HEK293 (cell line): ENCODE results near the gene C1GALT1C1.

ENCODE experiments used
- FEZF1 ChIP-seq: fragments of 450-650 bp; formaldehyde crosslinking; IDR thresholded peaks from 2 replicates; pipeline ENCODE4 v1.5.1; 2016; ENCODE audit warnings: missing biosample characterization, missing genetic modification characterization
- GLI4 ChIP-seq: fragments of 450-650 bp; formaldehyde crosslinking; IDR thresholded peaks from 2 replicates; pipeline ENCODE4 v1.5.1; 2016; ENCODE audit warnings: missing biosample characterization, missing genetic modification characterization
- GLIS2 ChIP-seq: fragments of 450-650 bp; formaldehyde crosslinking; IDR thresholded peaks from 2 replicates; pipeline ENCODE4 v1.5.1; 2016; ENCODE audit warnings: missing biosample characterization, missing genetic modification characterization
- SP2 ChIP-seq: fragments of 450-650 bp; formaldehyde crosslinking; IDR thresholded peaks from 2 replicates; pipeline ENCODE4 v1.5.1; 2016; ENCODE audit warnings: missing biosample characterization, missing genetic modification characterization
- WT1 ChIP-seq: fragments of 450-650 bp; formaldehyde crosslinking; IDR thresholded peaks from 2 replicates; pipeline ENCODE4 v1.5.1; 2016; ENCODE audit warnings: missing biosample characterization, missing genetic modification characterization
- YY1 ChIP-seq: fragments of 450-650 bp; formaldehyde crosslinking; IDR thresholded peaks from 2 replicates; pipeline ENCODE4 v1.5.1; 2018; ENCODE audit warnings: missing biosample characterization, missing genetic modification characterization
- ZBTB17 ChIP-seq: fragments of 450-650 bp; formaldehyde crosslinking; IDR thresholded peaks from 2 replicates; pipeline ENCODE4 v1.5.1; 2016; ENCODE audit warnings: missing biosample characterization, missing genetic modification characterization
- ZBTB20 ChIP-seq: fragments of 450-650 bp; formaldehyde crosslinking; IDR thresholded peaks from 2 replicates; pipeline ENCODE4 v1.5.1; 2016; ENCODE audit warnings: missing biosample characterization, missing genetic modification characterization
- ZBTB48 ChIP-seq: fragments of 450-650 bp; formaldehyde crosslinking; IDR thresholded peaks from 2 replicates; pipeline ENCODE4 v1.5.1; 2016; ENCODE audit warnings: missing biosample characterization, missing genetic modification characterization
- ZNF24 ChIP-seq: fragments of 450-650 bp; formaldehyde crosslinking; IDR thresholded peaks from 2 replicates; pipeline ENCODE4 v1.5.1; 2016; ENCODE audit warnings: missing biosample characterization, missing genetic modification characterization
- ZNF311 ChIP-seq: fragments of 450-650 bp; formaldehyde crosslinking; IDR thresholded peaks from 2 replicates; pipeline ENCODE4 v1.5.1; 2017; ENCODE audit warnings: missing biosample characterization, missing genetic modification characterization, borderline replicate concordance
- ZNF394 ChIP-seq: fragments of 450-650 bp; formaldehyde crosslinking; IDR thresholded peaks from 2 replicates; pipeline ENCODE4 v1.5.1; 2016; ENCODE audit warnings: missing biosample characterization, missing genetic modification characterization, mild to moderate bottlenecking, moderate library complexity, borderline replicate concordance
- ZNF416 ChIP-seq: fragments of 450-650 bp; formaldehyde crosslinking; IDR thresholded peaks from 2 replicates; pipeline ENCODE4 v1.5.1; 2016; ENCODE audit warnings: missing biosample characterization, missing genetic modification characterization
- ZNF433 ChIP-seq: fragments of 450-650 bp; formaldehyde crosslinking; IDR thresholded peaks from 2 replicates; pipeline ENCODE4 v1.5.1; 2016; ENCODE audit warnings: missing biosample characterization, missing genetic modification characterization, low read depth
- ZNF571 ChIP-seq: fragments of 450-650 bp; formaldehyde crosslinking; IDR thresholded peaks from 2 replicates; pipeline ENCODE4 v1.5.0; 2017; ENCODE audit warnings: missing biosample characterization, missing genetic modification characterization
- ZNF76 ChIP-seq: fragments of 450-650 bp; formaldehyde crosslinking; IDR thresholded peaks from 2 replicates; pipeline ENCODE4; 2016; ENCODE audit warnings: low read depth, missing biosample characterization, missing genetic modification characterization, borderline replicate concordance
- ZNF777 ChIP-seq: fragments of 450-650 bp; formaldehyde crosslinking; IDR thresholded peaks from 2 replicates; pipeline ENCODE4 v1.5.1; 2017; ENCODE audit warnings: missing biosample characterization, missing genetic modification characterization, borderline replicate concordance
- ZNF837 ChIP-seq: fragments of 450-650 bp; formaldehyde crosslinking; IDR thresholded peaks from 2 replicates; pipeline ENCODE4 v1.5.1; 2016; ENCODE audit warnings: missing biosample characterization, missing genetic modification characterization
- ZSCAN16 ChIP-seq: fragments of 450-650 bp; formaldehyde crosslinking; IDR thresholded peaks from 2 replicates; pipeline ENCODE4 v1.5.1; 2016; ENCODE audit warnings: missing biosample characterization, missing genetic modification characterization
- TF ChIP-seq, protein P1 (sequence below): fragments of 450-650 bp; formaldehyde crosslinking; IDR thresholded peaks from 2 replicates; pipeline ENCODE4 v1.5.1; 2017; ENCODE audit warnings: missing biosample characterization, missing genetic modification characterization
- TF ChIP-seq, protein P2 (sequence below): fragments of 450-650 bp; formaldehyde crosslinking; IDR thresholded peaks from 2 replicates; pipeline ENCODE4 v1.5.1; 2016; ENCODE audit warnings: missing biosample characterization, missing genetic modification characterization
- TF ChIP-seq, protein P3 (sequence below): fragments of 450-650 bp; formaldehyde crosslinking; IDR thresholded peaks from 2 replicates; pipeline ENCODE4 v1.5.1; 2016; ENCODE audit warnings: missing biosample characterization, missing genetic modification characterization
- TF ChIP-seq, protein P4 (sequence below): fragments of 450-650 bp; formaldehyde crosslinking; IDR thresholded peaks from 2 replicates; pipeline ENCODE4 v1.5.1; 2016; ENCODE audit warnings: missing biosample characterization, missing genetic modification characterization
- TF ChIP-seq, protein P5 (sequence below): fragments of 450-650 bp; formaldehyde crosslinking; IDR thresholded peaks from 2 replicates; pipeline ENCODE4 v1.5.1; 2016; ENCODE audit warnings: missing biosample characterization, missing genetic modification characterization

Gene C1GALT1C1

DNA sequence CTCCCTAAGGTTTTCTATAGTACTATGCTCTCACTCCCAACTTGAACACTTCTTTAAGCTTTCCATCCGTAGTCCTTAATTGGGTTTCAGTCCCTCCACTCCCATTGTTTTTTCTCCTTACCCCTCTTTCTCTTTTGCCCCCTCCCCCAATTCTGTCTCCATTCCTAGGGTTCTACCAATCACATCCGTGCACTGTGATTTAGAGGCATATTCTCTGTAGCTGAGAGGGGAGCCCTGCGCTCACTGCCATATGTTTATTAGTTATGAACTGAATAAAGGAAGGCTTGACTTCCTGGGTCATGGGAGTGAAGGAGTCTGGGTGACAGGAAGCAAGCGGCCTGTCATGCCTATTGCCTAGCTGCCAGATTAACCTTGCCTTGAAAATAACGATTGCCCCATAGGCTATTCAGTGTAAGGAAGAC lies 25.5 kb downstream of the C1GALT1C1 start (continued):
- TF ChIP-seq, protein P1, sequence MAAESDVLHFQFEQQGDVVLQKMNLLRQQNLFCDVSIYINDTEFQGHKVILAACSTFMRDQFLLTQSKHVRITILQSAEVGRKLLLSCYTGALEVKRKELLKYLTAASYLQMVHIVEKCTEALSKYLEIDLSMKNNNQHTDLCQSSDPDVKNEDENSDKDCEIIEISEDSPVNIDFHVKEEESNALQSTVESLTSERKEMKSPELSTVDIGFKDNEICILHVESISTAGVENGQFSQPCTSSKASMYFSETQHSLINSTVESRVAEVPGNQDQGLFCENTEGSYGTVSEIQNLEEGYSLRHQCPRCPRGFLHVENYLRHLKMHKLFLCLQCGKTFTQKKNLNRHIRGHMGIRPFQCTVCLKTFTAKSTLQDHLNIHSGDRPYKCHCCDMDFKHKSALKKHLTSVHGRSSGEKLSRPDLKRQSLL (tag by site-specific recombination): no peak
- TF ChIP-seq FEZF1 (tag by site-specific recombination) (no peak), ZNF24 (no peak), ZBTB48 (tag by site-specific recombination) (peak; percentile 62), ZNF76 (tag by site-specific recombination) (peak; percentile 75), ZNF311 (no peak), ZNF777 (tag by site-specific recombination) (no peak), ZSCAN16 (tag by site-specific recombination) (no peak), GLIS2 (no peak), WT1 (tag by site-specific recombination) (0 out of 2 replicates have a peak, but pooled peaks have one; percentile 24), ZNF394 (tag by site-specific recombination) (no peak), ZNF571 (no peak), GLI4 (0 out of 2 replicates have a peak, but pooled peaks have one; percentile 31), SP2 (tag by site-specific recombination) (peak; percentile 58), ZNF433 (tag by site-specific recombination) (0 out of 2 replicates have a peak, but pooled peaks have one; percentile 17), ZBTB20 (tag by site-specific recombination) (0 out of 2 replicates have a peak, but pooled peaks have one; percentile 43), ZNF837 (tag by site-specific recombination) (no peak), ZBTB17 (tag by site-specific recombination) (peak; percentile 47), ZNF416 (tag by site-specific recombination) (no peak), YY1 (no peak)
- TF ChIP-seq, protein P2, sequence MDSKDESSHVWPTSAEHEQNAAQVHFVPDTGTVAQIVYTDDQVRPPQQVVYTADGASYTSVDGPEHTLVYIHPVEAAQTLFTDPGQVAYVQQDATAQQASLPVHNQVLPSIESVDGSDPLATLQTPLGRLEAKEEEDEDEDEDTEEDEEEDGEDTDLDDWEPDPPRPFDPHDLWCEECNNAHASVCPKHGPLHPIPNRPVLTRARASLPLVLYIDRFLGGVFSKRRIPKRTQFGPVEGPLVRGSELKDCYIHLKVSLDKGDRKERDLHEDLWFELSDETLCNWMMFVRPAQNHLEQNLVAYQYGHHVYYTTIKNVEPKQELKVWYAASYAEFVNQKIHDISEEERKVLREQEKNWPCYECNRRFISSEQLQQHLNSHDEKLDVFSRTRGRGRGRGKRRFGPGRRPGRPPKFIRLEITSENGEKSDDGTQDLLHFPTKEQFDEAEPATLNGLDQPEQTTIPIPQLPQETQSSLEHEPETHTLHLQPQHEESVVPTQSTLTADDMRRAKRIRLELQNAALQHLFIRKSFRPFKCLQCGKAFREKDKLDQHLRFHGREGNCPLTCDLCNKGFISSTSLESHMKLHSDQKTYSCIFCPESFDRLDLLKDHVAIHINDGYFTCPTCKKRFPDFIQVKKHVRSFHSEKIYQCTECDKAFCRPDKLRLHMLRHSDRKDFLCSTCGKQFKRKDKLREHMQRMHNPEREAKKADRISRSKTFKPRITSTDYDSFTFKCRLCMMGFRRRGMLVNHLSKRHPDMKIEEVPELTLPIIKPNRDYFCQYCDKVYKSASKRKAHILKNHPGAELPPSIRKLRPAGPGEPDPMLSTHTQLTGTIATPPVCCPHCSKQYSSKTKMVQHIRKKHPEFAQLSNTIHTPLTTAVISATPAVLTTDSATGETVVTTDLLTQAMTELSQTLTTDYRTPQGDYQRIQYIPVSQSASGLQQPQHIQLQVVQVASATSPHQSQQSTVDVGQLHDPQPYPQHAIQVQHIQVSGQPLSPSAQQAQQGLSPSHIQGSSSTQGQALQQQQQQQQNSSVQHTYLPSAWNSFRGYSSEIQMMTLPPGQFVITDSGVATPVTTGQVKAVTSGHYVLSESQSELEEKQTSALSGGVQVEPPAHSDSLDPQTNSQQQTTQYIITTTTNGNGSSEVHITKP (tag by site-specific recombination): peak; percentile 43
- TF ChIP-seq, protein P3, sequence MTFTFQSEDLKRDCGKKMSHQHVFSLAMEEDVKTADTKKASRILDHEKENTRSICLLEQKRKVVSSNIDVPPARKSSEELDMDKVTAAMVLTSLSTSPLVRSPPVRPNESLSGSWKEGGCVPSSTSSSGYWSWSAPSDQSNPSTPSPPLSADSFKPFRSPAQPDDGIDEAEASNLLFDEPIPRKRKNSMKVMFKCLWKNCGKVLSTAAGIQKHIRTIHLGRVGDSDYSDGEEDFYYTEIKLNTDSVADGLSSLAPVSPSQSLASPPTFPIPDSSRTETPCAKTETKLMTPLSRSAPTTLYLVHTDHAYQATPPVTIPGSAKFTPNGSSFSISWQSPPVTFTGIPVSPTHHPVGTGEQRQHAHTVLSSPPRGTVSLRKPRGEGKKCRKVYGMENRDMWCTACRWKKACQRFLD (tag by site-specific recombination): no peak
- TF ChIP-seq, protein P4, sequence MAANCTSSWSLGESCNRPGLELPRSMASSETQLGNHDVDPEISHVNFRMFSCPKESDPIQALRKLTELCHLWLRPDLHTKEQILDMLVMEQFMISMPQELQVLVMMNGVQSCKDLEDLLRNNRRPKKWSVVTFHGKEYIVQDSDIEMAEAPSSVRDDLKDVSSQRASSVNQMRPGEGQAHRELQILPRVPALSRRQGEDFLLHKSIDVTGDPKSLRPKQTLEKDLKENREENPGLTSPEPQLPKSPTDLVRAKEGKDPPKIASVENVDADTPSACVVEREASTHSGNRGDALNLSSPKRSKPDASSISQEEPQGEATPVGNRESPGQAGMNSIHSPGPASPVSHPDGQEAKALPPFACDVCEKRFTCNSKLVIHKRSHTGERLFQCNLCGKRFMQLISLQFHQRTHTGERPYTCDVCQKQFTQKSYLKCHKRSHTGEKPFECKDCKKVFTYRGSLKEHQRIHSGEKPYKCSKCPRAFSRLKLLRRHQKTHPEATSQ (tag by site-specific recombination): no peak
- TF ChIP-seq, protein P5, sequence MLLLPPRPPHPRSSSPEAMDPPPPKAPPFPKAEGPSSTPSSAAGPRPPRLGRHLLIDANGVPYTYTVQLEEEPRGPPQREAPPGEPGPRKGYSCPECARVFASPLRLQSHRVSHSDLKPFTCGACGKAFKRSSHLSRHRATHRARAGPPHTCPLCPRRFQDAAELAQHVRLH (tag by site-specific recombination): no peak
